Measurements from ENCODE around the gene GPS1.

- TF ChIP-seq, protein P1, sequence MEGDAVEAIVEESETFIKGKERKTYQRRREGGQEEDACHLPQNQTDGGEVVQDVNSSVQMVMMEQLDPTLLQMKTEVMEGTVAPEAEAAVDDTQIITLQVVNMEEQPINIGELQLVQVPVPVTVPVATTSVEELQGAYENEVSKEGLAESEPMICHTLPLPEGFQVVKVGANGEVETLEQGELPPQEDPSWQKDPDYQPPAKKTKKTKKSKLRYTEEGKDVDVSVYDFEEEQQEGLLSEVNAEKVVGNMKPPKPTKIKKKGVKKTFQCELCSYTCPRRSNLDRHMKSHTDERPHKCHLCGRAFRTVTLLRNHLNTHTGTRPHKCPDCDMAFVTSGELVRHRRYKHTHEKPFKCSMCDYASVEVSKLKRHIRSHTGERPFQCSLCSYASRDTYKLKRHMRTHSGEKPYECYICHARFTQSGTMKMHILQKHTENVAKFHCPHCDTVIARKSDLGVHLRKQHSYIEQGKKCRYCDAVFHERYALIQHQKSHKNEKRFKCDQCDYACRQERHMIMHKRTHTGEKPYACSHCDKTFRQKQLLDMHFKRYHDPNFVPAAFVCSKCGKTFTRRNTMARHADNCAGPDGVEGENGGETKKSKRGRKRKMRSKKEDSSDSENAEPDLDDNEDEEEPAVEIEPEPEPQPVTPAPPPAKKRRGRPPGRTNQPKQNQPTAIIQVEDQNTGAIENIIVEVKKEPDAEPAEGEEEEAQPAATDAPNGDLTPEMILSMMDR (IDR thresholded peaks at IDR 0.05; ENCODE audit: insufficient read depth, low read depth, low read length), result no peak
- no peak for TF ChIP-seq EZH2 (IDR thresholded peaks at IDR 0.05; ENCODE audit: insufficient read depth, low read length)
Observed at GRCh38 chr17:82073446-82073845, 21.7 kb downstream of the GPS1 start.
